HG02642 (cell line): ENCODE measurements around the gene GARS1.
A peak's percentile ranks its signal among the peaks of the same experiment; 100 is the strongest.
"Not testable (repeated sequence)": the region's sequence is repeated elsewhere in the genome, so short reads cannot be mapped to it uniquely, and the experiment has no call there.

Source experiments
- ATAC-seq: cut with Tn5 transposase; IDR thresholded peaks from one replicate; pipeline ENCODE4 v1.9.1; 2021; ENCODE audit warnings: mild to moderate bottlenecking; ENCODE audit not compliant: unreplicated experiment, poor library complexity

The GARS1 gene

GRCh38 chr7:30570238-30570637 is 24.4 kb upstream of the GARS1 start:
- not testable (repeated sequence) for ATAC-seq

GRCh38 chr7:30572212-30572841 is 22.4 kb upstream of the GARS1 start:
- ATAC-seq, result no peak

GRCh38 chr7:30575910-30576309 is 18.8 kb upstream of the GARS1 start:
- ATAC-seq, result no peak

GRCh38 chr7:30583181-30583580 is 11.5 kb upstream of the GARS1 start:
- no peak for ATAC-seq

GRCh38 chr7:30584415-30584814 is 10.3 kb upstream of the GARS1 start:
- ATAC-seq, result no peak

- no peak for ATAC-seq
These were observed 9.7 kb upstream of the GARS1 start for GRCh38 chr7:30584965-30585364.

- ATAC-seq, result no peak
These were observed 9.0 kb upstream of the GARS1 start for GRCh38 chr7:30585675-30586074.

- ATAC-seq, result not testable (repeated sequence)
These were observed 7.1 kb upstream of the GARS1 start for GRCh38 chr7:30587547-30587946.

GRCh38 chr7:30589111-30589510 is 5.6 kb upstream of the GARS1 start:
- no peak for ATAC-seq

- ATAC-seq, result peak; percentile 40
These were observed 584 bp upstream of the GARS1 start for GRCh38 chr7:30594048-30594539.

GRCh38 chr7:30595436-30596013 is 847 bp downstream of the GARS1 start:
- ATAC-seq, result no peak

GRCh38 chr7:30596014-30596641 is 1.4 kb downstream of the GARS1 start:
- ATAC-seq, result no peak

- ATAC-seq, result no peak
These were observed 2.0 kb downstream of the GARS1 start for GRCh38 chr7:30596721-30597120.

GRCh38 chr7:30598121-30598876 is 3.6 kb downstream of the GARS1 start:
- no peak for ATAC-seq

GRCh38 chr7:30604901-30605300 is 10.2 kb downstream of the GARS1 start:
- no peak for ATAC-seq

- no peak for ATAC-seq
These were observed 11.2 kb downstream of the GARS1 start for GRCh38 chr7:30605832-30606231.

- ATAC-seq, result no peak
These were observed 18.1 kb downstream of the GARS1 start for GRCh38 chr7:30612658-30613265.

- no peak for ATAC-seq
These were observed 19.0 kb downstream of the GARS1 start for GRCh38 chr7:30613366-30614325.

- ATAC-seq, result no peak
These were observed 21.6 kb downstream of the GARS1 start for GRCh38 chr7:30616318-30616717.
